ENCODE measurements around the gene PRLR. TPM values are rescaled to one million over a fixed set of nuclear protein-coding genes. Genes with fewer than 3 reads are reported as not detected.

PRLR gene
- total RNA-seq, 2 experiments from 2014 or later, result 0.03 TPM; not detected in 1

DNA sequence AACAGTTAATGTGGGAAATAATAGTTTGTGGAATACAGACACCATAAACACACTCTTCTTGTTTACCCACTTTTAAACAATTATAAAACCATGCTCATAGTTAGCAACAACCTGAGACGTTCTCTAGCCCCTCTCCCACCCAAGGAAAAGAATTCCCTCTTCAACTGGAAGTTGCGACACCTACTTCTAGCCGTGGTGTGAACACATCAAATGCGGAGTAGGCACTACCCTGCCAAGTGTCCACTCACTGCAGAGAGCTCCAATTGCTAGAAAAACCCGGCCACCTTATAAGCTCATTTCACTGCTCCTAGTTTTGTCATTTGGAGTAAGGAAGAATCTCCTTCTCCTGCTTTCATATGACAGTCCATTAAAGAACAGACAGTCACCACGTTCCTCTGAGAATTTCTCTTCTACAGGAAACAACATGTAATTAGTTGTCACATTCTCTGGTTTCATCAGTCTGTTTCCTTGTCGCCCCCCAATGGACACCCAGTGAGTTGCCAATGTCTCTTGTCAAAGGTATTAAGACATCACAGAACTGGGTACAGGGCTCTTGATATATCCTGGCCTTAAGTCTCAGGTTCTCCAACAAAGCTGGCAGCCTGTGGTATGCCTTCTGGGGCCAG, 47.3 kb downstream of the PRLR start:
- H3K4me1 ChIP-seq (ENCODE audit: insufficient read depth, low read length), result no peaks in the 10 kb centered on the region
- ChIA-PET POLR2A (no interaction called here), CTCF (no interaction called here)
- no peaks in the 10 kb centered on the region for H3K9me3 Mint-ChIP-seq
- peaks cover 12% of the 10 kb centered on the region for H3K27me3 Mint-ChIP-seq
- no peak overlapping the region for H3K27ac Mint-ChIP-seq
- H3K36me3 ChIP-seq (ENCODE audit: insufficient read depth, low read length), result no peaks in the 10 kb centered on the region
- no peak overlapping the region for H3K27ac ChIP-seq (ENCODE audit: low read depth in 1 of 2, low read length in 2 of 2)
- H3K4me3 Mint-ChIP-seq, result no peak overlapping the region
- H3K4me3 ChIP-seq (ENCODE audit: low read length), result no peak overlapping the region
- H3K36me3 Mint-ChIP-seq (ENCODE audit: low read depth), result no peaks in the 10 kb centered on the region
- intact Hi-C loops (cut with DNase I, micrococcal nuclease), result loop anchor here in 1 of 2 experiments (5.0 kb wide), 1 partner anchor 96 kb away; no protein-coding TSS in a partner anchor
- no peaks in the 10 kb centered on the region for H3K4me1 Mint-ChIP-seq (ENCODE audit: low read depth)
- TF ChIP-seq, protein P1, sequence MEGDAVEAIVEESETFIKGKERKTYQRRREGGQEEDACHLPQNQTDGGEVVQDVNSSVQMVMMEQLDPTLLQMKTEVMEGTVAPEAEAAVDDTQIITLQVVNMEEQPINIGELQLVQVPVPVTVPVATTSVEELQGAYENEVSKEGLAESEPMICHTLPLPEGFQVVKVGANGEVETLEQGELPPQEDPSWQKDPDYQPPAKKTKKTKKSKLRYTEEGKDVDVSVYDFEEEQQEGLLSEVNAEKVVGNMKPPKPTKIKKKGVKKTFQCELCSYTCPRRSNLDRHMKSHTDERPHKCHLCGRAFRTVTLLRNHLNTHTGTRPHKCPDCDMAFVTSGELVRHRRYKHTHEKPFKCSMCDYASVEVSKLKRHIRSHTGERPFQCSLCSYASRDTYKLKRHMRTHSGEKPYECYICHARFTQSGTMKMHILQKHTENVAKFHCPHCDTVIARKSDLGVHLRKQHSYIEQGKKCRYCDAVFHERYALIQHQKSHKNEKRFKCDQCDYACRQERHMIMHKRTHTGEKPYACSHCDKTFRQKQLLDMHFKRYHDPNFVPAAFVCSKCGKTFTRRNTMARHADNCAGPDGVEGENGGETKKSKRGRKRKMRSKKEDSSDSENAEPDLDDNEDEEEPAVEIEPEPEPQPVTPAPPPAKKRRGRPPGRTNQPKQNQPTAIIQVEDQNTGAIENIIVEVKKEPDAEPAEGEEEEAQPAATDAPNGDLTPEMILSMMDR (IDR thresholded peaks at IDR 0.05), result no peak
- no peaks in the 10 kb centered on the region for H3K27me3 ChIP-seq (ENCODE audit: control insufficient read depth in 1 of 2, insufficient read depth in 2 of 2, low read length in 2 of 2)
- peak in 3 of 14 experiments; percentile 12 to 20 (median 15) for DNase-seq
- no peak for ATAC-seq (ENCODE audit: poor library complexity)
- H3K9me3 ChIP-seq (ENCODE audit: control insufficient read depth in 1 of 2, insufficient read depth in 1 of 2, low read length in 2 of 2), result no peaks in the 10 kb centered on the region

DNA sequence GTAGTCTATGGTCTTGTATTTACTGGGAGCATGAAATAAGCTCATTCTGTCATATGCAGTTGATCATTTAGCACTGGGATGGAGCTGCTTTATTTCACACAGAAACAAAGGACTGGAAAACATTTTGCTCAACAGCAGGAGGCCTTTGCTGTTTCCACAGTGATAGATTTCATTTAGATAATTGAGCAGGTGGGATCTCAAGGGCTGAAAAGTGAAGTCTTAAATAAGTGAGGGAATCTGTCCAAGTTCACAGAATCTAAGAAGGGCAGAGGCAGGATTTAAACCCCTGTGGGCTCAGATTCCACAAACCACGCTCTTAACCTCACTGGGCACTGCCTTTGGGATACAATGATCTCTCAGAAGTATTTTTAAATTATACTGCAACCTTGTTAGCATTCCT, 47.8 kb downstream of the PRLR start:
- no peaks in the 10 kb centered on the region for H3K36me3 Mint-ChIP-seq (ENCODE audit: low read depth)
- Histone ChIP-seq H3K36me3 (ENCODE audit: insufficient read depth, low read length) (no peaks in the 10 kb centered on the region), H3K4me3 (ENCODE audit: low read length) (no peak overlapping the region), H3K4me1 (ENCODE audit: insufficient read depth, low read length) (no peaks in the 10 kb centered on the region), H3K27me3 (ENCODE audit: control insufficient read depth in 1 of 2, insufficient read depth in 2 of 2, low read length in 2 of 2) (no peaks in the 10 kb centered on the region), H3K9me3 (ENCODE audit: control insufficient read depth in 1 of 2, insufficient read depth in 1 of 2, low read length in 2 of 2) (no peaks in the 10 kb centered on the region), H3K27ac (ENCODE audit: low read depth in 1 of 2, low read length in 2 of 2) (no peak overlapping the region)
- intact Hi-C loops (cut with DNase I, micrococcal nuclease), result loop anchor here in 1 of 2 experiments (5.0 kb wide), 1 partner anchor 95 kb away; no protein-coding TSS in a partner anchor
- no peak overlapping the region for H3K27ac Mint-ChIP-seq
- no peaks in the 10 kb centered on the region for H3K9me3 Mint-ChIP-seq
- POLR2A ChIA-PET, result no interaction called here
- ATAC-seq (ENCODE audit: poor library complexity), result no peak
- CTCF ChIA-PET, result no interaction called here
- DNase-seq, result no peak
- H3K4me1 Mint-ChIP-seq (ENCODE audit: low read depth), result no peaks in the 10 kb centered on the region
- TF ChIP-seq, protein P1 (IDR thresholded peaks at IDR 0.05), result no peak
- no peak overlapping the region for H3K4me3 Mint-ChIP-seq
- H3K27me3 Mint-ChIP-seq, result peaks cover 12% of the 10 kb centered on the region

DNA sequence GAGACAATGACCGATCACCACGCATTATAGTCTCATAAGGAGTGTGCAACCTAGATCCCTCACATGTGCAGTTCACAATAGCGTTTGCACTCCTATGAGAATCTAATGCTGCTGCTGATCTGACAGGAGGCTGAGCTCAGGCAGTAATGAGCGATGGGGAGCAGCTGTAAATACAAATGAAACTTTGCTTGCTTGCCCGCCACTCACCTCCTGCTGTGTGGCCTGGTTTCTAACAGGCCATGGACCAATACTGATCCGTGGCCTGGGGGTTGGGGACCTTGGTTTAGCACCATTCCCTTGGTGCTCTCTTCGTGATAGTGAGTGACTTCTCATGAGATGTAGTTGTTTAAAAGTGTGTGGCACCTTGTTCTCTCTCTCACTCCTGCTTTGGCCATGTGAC, 50.2 kb downstream of the PRLR start:
- CTCF ChIA-PET, result no interaction called here
- no peak for ATAC-seq (ENCODE audit: poor library complexity)
- intact Hi-C loops (cut with DNase I, micrococcal nuclease), result loop anchor here in 1 of 2 experiments (5.0 kb wide), 1 partner anchor 93 kb away; no protein-coding TSS in a partner anchor

More for the DNA sequence above, 50.2 kb downstream of the PRLR start:
- H3K4me3 ChIP-seq (ENCODE audit: low read length), result no peak overlapping the region
- H3K36me3 Mint-ChIP-seq (ENCODE audit: low read depth), result no peaks in the 10 kb centered on the region
- TF ChIP-seq, protein P1 (IDR thresholded peaks at IDR 0.05), result no peak
- no peak overlapping the region for H3K27ac Mint-ChIP-seq
- no peaks in the 10 kb centered on the region for H3K9me3 ChIP-seq (ENCODE audit: control insufficient read depth in 1 of 2, insufficient read depth in 1 of 2, low read length in 2 of 2)
- no peak overlapping the region for H3K4me3 Mint-ChIP-seq
- H3K27ac ChIP-seq (ENCODE audit: low read depth in 1 of 2, low read length in 2 of 2), result no peak overlapping the region
- POLR2A ChIA-PET, result no interaction called here
- DNase-seq, result no peak
- no peaks in the 10 kb centered on the region for H3K4me1 Mint-ChIP-seq (ENCODE audit: low read depth)
- H3K27me3 ChIP-seq (ENCODE audit: control insufficient read depth in 1 of 2, insufficient read depth in 2 of 2, low read length in 2 of 2), result no peaks in the 10 kb centered on the region
- peaks cover 6% of the 10 kb centered on the region for H3K27me3 Mint-ChIP-seq
- no peaks in the 10 kb centered on the region for H3K4me1 ChIP-seq (ENCODE audit: insufficient read depth, low read length)
- no peaks in the 10 kb centered on the region for H3K36me3 ChIP-seq (ENCODE audit: insufficient read depth, low read length)
- no peaks in the 10 kb centered on the region for H3K9me3 Mint-ChIP-seq
